K562 (cell line): ENCODE data around the gene UCHL5. TPM values are rescaled to one million over a fixed set of nuclear protein-coding genes. Genes with fewer than 3 reads are reported as not detected.

Experiments used
- ATF1 ChIP-seq, 2 experiments: fragments of 450-650 bp in 1 of 2; IDR thresholded peaks; 2 replicates each; pipeline ENCODE4 v1.6.1; 2016; ENCODE audit warnings: missing compliant biosample characterization in 1 of 2, missing genetic modification characterization in 1 of 2
- ATF3 ChIP-seq, 2 experiments: fragments of 450-650 bp in 1 of 2; sonication (generic) in 1 of 2; formaldehyde crosslinking in 1 of 2; IDR thresholded peaks in 1 of 2; conservative IDR thresholded peaks in 1 of 2; 2 replicates each; pipeline versions ENCODE4 v1.6.1 to v1.8.1; 2016 to 2023; ENCODE audit warnings: mild to moderate bottlenecking in 2 of 2, moderate library complexity in 2 of 2, inconsistent platforms in 1 of 2, missing genetic modification reagents in 1 of 2
- BMI1 ChIP-seq: fragments of 150-350 bp; IDR thresholded peaks from 2 replicates; pipeline ENCODE4 v1.6.1; 2014; ENCODE audit warnings: low read length
- CBFA2T3 ChIP-seq: fragments of 450-650 bp; IDR thresholded peaks from 2 replicates; pipeline ENCODE4 v1.6.1; 2017
- HDGF ChIP-seq: fragments of 450-650 bp; IDR thresholded peaks from 2 replicates; pipeline ENCODE4 v1.6.1; 2016
- KDM2B ChIP-seq: fragments of 250-450 bp; sonication (Bioruptor Pico); IDR thresholded peaks from 2 replicates; pipeline ENCODE4 v1.8.0; 2021; ENCODE audit warnings: mild to moderate bottlenecking, moderate library complexity
- MAFF ChIP-seq: IDR thresholded peaks from 2 replicates; pipeline ENCODE4 v1.6.1; 2012; ENCODE audit warnings: low read length, improper control_type of control experiment
- MEIS2 ChIP-seq: fragments of 450-650 bp; IDR thresholded peaks from 2 replicates; pipeline ENCODE4 v1.6.1; 2014; ENCODE audit warnings: mild to moderate bottlenecking; ENCODE audit not compliant: partially characterized antibody
- NCOA2 ChIP-seq, 2 experiments: fragments of 450-650 bp; IDR thresholded peaks; 2 replicates each; pipeline ENCODE4 v1.6.1; 2018; ENCODE audit warnings: mild to moderate bottlenecking in 2 of 2, moderate library complexity in 1 of 2; ENCODE audit not compliant: partially characterized antibody in 2 of 2
- NCOR1 ChIP-seq: fragments of 450-650 bp; IDR thresholded peaks from 2 replicates; pipeline ENCODE4 v1.6.1; 2016; ENCODE audit warnings: mild to moderate bottlenecking, moderate library complexity
- PCBP1 ChIP-seq: fragments of 200-400 bp; formaldehyde crosslinking; IDR thresholded peaks from 2 replicates; pipeline ENCODE4 v1.6.1; 2018; ENCODE audit warnings: mild to moderate bottlenecking, low read depth, low read length; ENCODE audit not compliant: poor library complexity, severe bottlenecking
- POLR3G ChIP-seq: IDR thresholded peaks from 2 replicates; pipeline ENCODE4 v1.6.1; 2011; ENCODE audit not compliant: insufficient read length, insufficient replicate concordance; ENCODE audit errors: extremely low read depth
- SLC30A9 ChIP-seq: fragments of 250-450 bp; sonication (Bioruptor Pico); IDR thresholded peaks from 2 replicates; pipeline ENCODE4 v1.8.0; 2022; ENCODE audit warnings: mild to moderate bottlenecking, moderate library complexity
- SUPT5H ChIP-seq: fragments of 450-650 bp; IDR thresholded peaks from 2 replicates; pipeline ENCODE4 v1.6.1; 2016
- TAL1 ChIP-seq: fragments of 450-650 bp; IDR thresholded peaks from 2 replicates; pipeline ENCODE4 v1.6.1; 2016; ENCODE audit warnings: mild to moderate bottlenecking
- TFAP4 ChIP-seq: sonication (generic); formaldehyde crosslinking; IDR thresholded peaks from 2 replicates; pipeline ENCODE4 v1.8.0; 2022; ENCODE audit warnings: missing genetic modification reagents, mild to moderate bottlenecking, moderate library complexity, borderline replicate concordance
- ZNF766 ChIP-seq: fragments of 200-800 bp; sonication (Bioruptor generic); conservative IDR thresholded peaks from 2 replicates; pipeline ENCODE4 v1.6.1; 2016; ENCODE audit warnings: missing genetic modification characterization, missing compliant biosample characterization
- ZSCAN29 ChIP-seq: fragments of 450-650 bp; IDR thresholded peaks from 2 replicates; pipeline ENCODE4 v1.6.1; 2017
- ZSCAN32 ChIP-seq: fragments of 450-650 bp; formaldehyde crosslinking; IDR thresholded peaks from 2 replicates; pipeline ENCODE4 v1.4.0; 2020; ENCODE audit warnings: mild to moderate bottlenecking, moderate library complexity
- polyA plus RNA-seq, 8 experiments: library from polyadenylated mRNA; depleted of rRNA in 4 of 8; stranded (reverse) in 5 of 8; unstranded in 3 of 8; fragments of >200 nt; fragmentation: Nextera tagmentation in 2 of 8; fragmentation: Illumina TruSeq in 1 of 8; extraction: Ambion mirVana in 2 of 8; extraction: Trizol in 1 of 8; gene quantifications; 2 replicates each; pipeline versions ENCODE4 v1.2.1 to v1.2.3, GENCODE V29; 2011 to 2014; ENCODE audit warnings: inconsistent platforms in 1 of 8, missing spikeins in 1 of 8
- total RNA-seq, 7 experiments: library from RNA; depleted of rRNA in 6 of 7; stranded (reverse); fragments of >200 nt in 6 of 7; fragmentation: Illumina TruSeq in 2 of 7; extraction: Trizol in 2 of 7; gene quantifications; 2 replicates each; pipeline versions ENCODE4 v1.2.1 to v1.2.3, GENCODE V29; 2011 to 2021; ENCODE audit warnings: low replicate concordance in 1 of 7
- TF ChIP-seq, protein P1 (sequence below): fragments of 250-450 bp; sonication (Bioruptor Pico); IDR thresholded peaks from 2 replicates; pipeline ENCODE4 v1.5.0; 2020; ENCODE audit warnings: mild to moderate bottlenecking
- TF ChIP-seq, protein P2 (sequence below): fragments of 450-650 bp; formaldehyde crosslinking; IDR thresholded peaks from 2 replicates; pipeline ENCODE4 v1.4.0; 2022; ENCODE audit warnings: missing genetic modification characterization
- TF ChIP-seq, protein P3 (sequence below): fragments of 250-450 bp; sonication (Bioruptor Pico); IDR thresholded peaks from 2 replicates; pipeline ENCODE4 v1.4.0; 2020

The UCHL5 gene
- total and polyA plus RNA-seq, 9 of the 15 experiments (the other 6 are each of a cell fraction or from before 2014, with no cell fraction given) = 61.0 to 206 (median 122) TPM

GRCh38 chr1:192986110-192986747 lies 72.9 kb downstream of the UCHL5 start (continued):
- TF ChIP-seq, protein P1, sequence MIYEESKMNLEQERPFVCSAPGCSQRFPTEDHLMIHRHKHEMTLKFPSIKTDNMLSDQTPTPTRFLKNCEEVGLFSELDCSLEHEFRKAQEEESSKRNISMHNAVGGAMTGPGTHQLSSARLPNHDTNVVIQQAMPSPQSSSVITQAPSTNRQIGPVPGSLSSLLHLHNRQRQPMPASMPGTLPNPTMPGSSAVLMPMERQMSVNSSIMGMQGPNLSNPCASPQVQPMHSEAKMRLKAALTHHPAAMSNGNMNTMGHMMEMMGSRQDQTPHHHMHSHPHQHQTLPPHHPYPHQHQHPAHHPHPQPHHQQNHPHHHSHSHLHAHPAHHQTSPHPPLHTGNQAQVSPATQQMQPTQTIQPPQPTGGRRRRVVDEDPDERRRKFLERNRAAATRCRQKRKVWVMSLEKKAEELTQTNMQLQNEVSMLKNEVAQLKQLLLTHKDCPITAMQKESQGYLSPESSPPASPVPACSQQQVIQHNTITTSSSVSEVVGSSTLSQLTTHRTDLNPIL (CRISPR knock-in tag) = no peak
- TF ChIP-seq MAFF (peak; percentile 84), TFAP4 (CRISPR knock-in tag) (peak; percentile 88), TAL1 (peak; percentile 98), NCOR1 (peak; percentile 98), MEIS2 (peak; percentile 46), CBFA2T3 (peak; percentile 99), HDGF (no peak), NCOA2 (IDR thresholded peaks at IDR 0.05; ENCODE audit: partially characterized antibody in 2 of 2) (peak; percentile 72 to 81), ATF3 (IDR thresholded peaks at IDR 0.05) (peak; percentile 84), ATF3 (CRISPR knock-in tag; conservative IDR thresholded peaks at IDR 0.05) (peak; percentile 69; the same call in 1 of the 2 replicates), BMI1 (no peak), ZSCAN29 (no peak), SLC30A9 (CRISPR knock-in tag) (no peak), SUPT5H (no peak), ATF1 (CRISPR knock-in tag; IDR thresholded peaks at IDR 0.05) (no peak), ATF1 (tag; IDR thresholded peaks at IDR 0.05) (peak; percentile 80), PCBP1 (no peak), POLR3G (no peak), ZNF766 (CRISPR knock-in tag) (peak; percentile 78), ZSCAN32 (no peak), KDM2B (CRISPR knock-in tag) (no peak)
- TF ChIP-seq, protein P2, sequence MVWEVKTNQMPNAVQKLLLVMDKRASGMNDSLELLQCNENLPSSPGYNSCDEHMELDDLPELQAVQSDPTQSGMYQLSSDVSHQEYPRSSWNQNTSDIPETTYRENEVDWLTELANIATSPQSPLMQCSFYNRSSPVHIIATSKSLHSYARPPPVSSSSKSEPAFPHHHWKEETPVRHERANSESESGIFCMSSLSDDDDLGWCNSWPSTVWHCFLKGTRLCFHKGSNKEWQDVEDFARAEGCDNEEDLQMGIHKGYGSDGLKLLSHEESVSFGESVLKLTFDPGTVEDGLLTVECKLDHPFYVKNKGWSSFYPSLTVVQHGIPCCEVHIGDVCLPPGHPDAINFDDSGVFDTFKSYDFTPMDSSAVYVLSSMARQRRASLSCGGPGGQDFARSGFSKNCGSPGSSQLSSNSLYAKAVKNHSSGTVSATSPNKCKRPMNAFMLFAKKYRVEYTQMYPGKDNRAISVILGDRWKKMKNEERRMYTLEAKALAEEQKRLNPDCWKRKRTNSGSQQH (CRISPR knock-in tag) = peak; percentile 94
- TF ChIP-seq, protein P3, sequence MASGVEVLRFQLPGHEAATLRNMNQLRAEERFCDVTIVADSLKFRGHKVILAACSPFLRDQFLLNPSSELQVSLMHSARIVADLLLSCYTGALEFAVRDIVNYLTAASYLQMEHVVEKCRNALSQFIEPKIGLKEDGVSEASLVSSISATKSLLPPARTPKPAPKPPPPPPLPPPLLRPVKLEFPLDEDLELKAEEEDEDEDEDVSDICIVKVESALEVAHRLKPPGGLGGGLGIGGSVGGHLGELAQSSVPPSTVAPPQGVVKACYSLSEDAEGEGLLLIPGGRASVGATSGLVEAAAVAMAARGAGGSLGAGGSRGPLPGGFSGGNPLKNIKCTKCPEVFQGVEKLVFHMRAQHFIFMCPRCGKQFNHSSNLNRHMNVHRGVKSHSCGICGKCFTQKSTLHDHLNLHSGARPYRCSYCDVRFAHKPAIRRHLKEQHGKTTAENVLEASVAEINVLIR (CRISPR knock-in tag) = peak; percentile 54; the same call in 1 of the 2 replicates
